Left lung (tissue), 10 donors: ENCODE measurements around the gene CYB5R3. TPM values are rescaled to one million over a fixed set of nuclear protein-coding genes. Genes with fewer than 3 reads are reported as not detected.
"Not testable (repeated sequence)": the region's sequence is repeated elsewhere in the genome, so short reads cannot be mapped to it uniquely, and the experiment has no call there.

Experiments used
- ATAC-seq: fragments of 200-7000 bp; cut with Tn5 transposase; one replicate; pipeline ENCODE4 v1.9.1; 2020; ENCODE audit warnings: moderate library complexity
- DNase-seq, 4 donors: peaks; one replicate each; pipeline ENCODE4 v3.0.0-alpha.2; 2013 to 2020
- H3K27ac ChIP-seq, 2 donors: fragments of 200-600 bp; sonication (generic) in 1 of 2; one replicate each; pipeline versions ENCODE4 v1.5.0 to v1.8.0; 2020 to 2021
- H3K27me3 ChIP-seq, 2 donors: fragments of 200-600 bp; sonication (generic) in 1 of 2; one replicate each; pipeline versions ENCODE4 v1.5.0 to v1.8.0; 2020 to 2021
- H3K36me3 ChIP-seq, 2 donors: fragments of 200-600 bp; sonication (generic) in 1 of 2; one replicate each; pipeline versions ENCODE4 v1.5.0 to v1.8.0; 2020 to 2021
- H3K4me1 ChIP-seq, 2 donors: fragments of 200-600 bp; one replicate each; pipeline ENCODE4 v1.8.0; 2021
- H3K4me3 ChIP-seq, 2 donors: fragments of 200-600 bp; sonication (generic) in 1 of 2; one replicate each; pipeline versions ENCODE4 v1.5.0 to v1.8.0; 2020 to 2021; ENCODE audit warnings: mild to moderate bottlenecking in 1 of 2
- H3K9me3 ChIP-seq, 2 donors: fragments of 200-600 bp; sonication (generic) in 1 of 2; one replicate each; pipeline versions ENCODE4 v1.5.0 to v1.8.0; 2020 to 2021
- CTCF ChIP-seq, 2 donors: fragments of 200-600 bp; sonication (generic) in 1 of 2; IDR thresholded peaks; one replicate each; pipeline versions ENCODE4 v1.5.0 to v1.8.0; 2021; ENCODE audit warnings: antibody characterized with exemption in 2 of 2
- intact Hi-C, 2 donors: fragments of 100-400 bp; cut with DNase I; formaldehyde crosslinking; loops; one replicate each; pipeline versions ENCODE4 v1.11.2 to v1.14.2; 2022
- polyA plus RNA-seq, 6 donors: library from polyadenylated mRNA; unstranded; fragments of 120-200 nt; gene quantifications; one replicate each; pipeline ENCODE4 v1.2.1, GENCODE V29; 2013; ENCODE audit not compliant: insufficient read length in 6 of 6
- total RNA-seq, 2 donors: library from RNA; stranded (reverse); fragmentation: NEBNext Ultra II Directional; extraction: Animal tissue kit (Norgen Biotek cat#: 25700); gene quantifications; one replicate each; pipeline ENCODE4 v1.2.1, GENCODE V29; 2021
- donor health status: DM: no; HTN: yes; CAD: no.
- donor health status: DM: no; HTN: no; CAD: no.

CYB5R3 gene
- total and polyA plus RNA-seq, 8 donors, result 116 to 265 (median 150) TPM

DNA sequence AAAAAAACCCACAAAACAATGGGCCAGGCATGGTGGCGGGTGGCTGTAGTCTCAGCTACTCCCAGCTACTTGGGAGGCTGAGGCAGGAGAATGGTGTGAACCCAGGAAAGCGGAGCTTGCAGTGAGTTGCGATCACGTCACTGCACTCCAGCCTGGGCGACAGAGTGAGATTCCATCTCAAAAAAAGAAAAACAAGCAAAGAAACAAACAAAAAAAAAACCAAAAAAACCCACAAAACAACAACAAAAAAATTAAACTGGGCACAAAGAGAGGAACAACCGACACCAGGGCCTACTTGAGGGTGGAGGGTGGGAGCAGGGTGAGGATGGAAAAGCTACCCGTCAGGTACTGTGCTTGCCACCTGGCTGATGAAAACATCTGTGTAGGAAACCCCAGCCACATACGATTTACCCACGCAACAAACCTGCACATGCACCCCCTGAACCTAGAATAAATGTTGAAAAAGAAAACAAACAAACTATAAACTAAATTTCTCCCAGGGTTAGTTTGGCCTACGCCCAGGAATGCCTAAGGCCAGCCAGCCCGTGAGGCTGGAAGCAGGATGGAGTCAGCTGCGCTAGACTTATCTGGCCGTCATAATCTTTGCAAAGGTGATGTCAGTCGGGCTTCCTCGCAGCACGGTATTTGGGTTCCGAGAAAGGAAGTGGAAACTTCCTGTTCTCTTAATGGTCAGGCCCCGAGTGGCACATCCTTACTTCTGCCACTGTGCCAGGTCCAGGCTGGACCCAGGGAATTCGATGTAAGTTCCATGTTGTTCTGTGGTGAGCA is 21.9 kb upstream of the CYB5R3 start:
- Histone ChIP-seq H3K9me3 (no peaks in the 10 kb centered on the region), H3K36me3 (no peaks in the 10 kb centered on the region), H3K4me3 (no peak overlapping the region), H3K27ac (peak overlapping the region in 1 of 2 donors; percentile 67), H3K27me3 (no peaks in the 10 kb centered on the region), H3K4me1 (peaks cover 6 to 20% of the 10 kb centered on the region in 2 donors)
- no peak for TF ChIP-seq CTCF (IDR thresholded peaks at IDR 0.05)
- ATAC-seq (peak; percentile 29), DNase-seq (no peak)
- intact Hi-C loops, result no loop called here

- TF ChIP-seq CTCF (IDR thresholded peaks at IDR 0.05), result no peak
- intact Hi-C loops, result no loop called here
- no peaks in the 10 kb centered on the region for H3K27me3 ChIP-seq
- peaks cover 6 to 14% of the 10 kb centered on the region in 2 donors for H3K4me1 ChIP-seq
- H3K27ac ChIP-seq, result no peak overlapping the region
- H3K9me3 ChIP-seq, result no peaks in the 10 kb centered on the region
- no peak for DNase-seq
- no peak overlapping the region for H3K4me3 ChIP-seq
- no peaks in the 10 kb centered on the region for H3K36me3 ChIP-seq
- no peak for ATAC-seq
These were observed 20.9 kb upstream of the CYB5R3 start for GRCh38 chr22:42670046-42670445.

GRCh38 chr22:42666393-42666792 is 17.2 kb upstream of the CYB5R3 start:
- H3K36me3 ChIP-seq, H3K27ac ChIP-seq, ATAC-seq, H3K9me3 ChIP-seq, H3K4me3 ChIP-seq, intact Hi-C loops, DNase-seq: not testable (repeated sequence)
- Histone ChIP-seq H3K4me1 (peaks cover 0 to 21% of the 10 kb centered on the region in 2 donors), H3K27me3 (peaks cover 0 to 14% of the 10 kb centered on the region in 2 donors)

- DNase-seq (no peak), ATAC-seq (no peak)
- TF ChIP-seq CTCF (IDR thresholded peaks at IDR 0.05), result no peak
- H3K4me1 ChIP-seq, result peaks cover 0 to 11% of the 10 kb centered on the region in 2 donors
- peaks cover 0 to 14% of the 10 kb centered on the region in 2 donors for H3K27me3 ChIP-seq
- intact Hi-C loops, result no loop called here
- no peak overlapping the region for H3K27ac ChIP-seq
- H3K4me3 ChIP-seq, result no peak overlapping the region
- H3K36me3 ChIP-seq, result no peaks in the 10 kb centered on the region
- H3K9me3 ChIP-seq, result no peaks in the 10 kb centered on the region
These were observed 16.0 kb upstream of the CYB5R3 start for GRCh38 chr22:42664976-42665831.

DNA sequence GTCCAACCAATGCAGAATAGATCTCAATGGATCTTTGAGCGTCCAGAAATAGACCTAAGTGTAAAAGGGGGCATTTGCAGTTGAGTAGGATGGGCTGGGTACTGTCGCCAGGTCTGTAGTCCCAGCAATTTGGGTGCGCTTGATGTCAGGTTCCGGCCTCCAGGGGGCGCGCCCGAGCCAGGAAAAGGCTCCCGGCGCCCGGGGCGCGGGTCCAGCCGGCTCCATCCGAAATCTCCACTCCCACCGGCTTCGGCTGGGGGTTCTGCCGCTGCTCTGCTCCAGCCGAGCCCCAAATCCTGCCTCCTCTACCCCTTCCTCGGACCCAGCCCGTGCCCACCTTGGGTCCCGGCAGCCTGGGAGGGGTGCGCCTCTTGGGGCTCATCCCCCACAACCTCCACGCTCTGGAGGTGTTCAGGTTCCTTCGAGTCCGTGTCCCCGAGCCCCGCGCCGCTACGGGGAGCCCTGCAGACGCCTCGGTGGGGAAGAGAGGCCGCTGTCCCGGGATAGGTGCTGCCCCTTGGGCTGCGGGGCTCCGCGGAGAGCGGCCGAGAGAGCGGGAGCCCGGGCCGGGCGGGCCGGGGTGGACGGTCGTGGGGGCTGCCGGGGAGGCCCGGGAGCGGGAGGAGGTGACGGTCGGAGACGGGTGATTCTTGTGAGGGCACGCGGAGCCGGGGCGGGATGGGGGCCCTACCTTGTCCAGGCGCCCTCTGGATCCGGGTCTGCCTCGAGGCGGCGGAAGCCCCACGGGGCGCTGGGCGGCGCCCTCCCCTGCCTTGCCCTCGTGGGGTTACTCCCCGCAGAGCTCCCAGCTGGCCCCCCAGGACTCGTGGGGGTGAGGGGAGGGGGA is 13.0 kb upstream of the CYB5R3 start:
- peak; percentile 83 to 88 for TF ChIP-seq CTCF (IDR thresholded peaks at IDR 0.05)
- Histone ChIP-seq H3K27ac (peak overlapping the region in 1 of 2 donors; percentile 11), H3K36me3 (no peaks in the 10 kb centered on the region), H3K4me1 (peaks cover 0 to 17% of the 10 kb centered on the region in 2 donors), H3K4me3 (peak overlapping the region; percentile 44 to 49), H3K9me3 (no peaks in the 10 kb centered on the region), H3K27me3 (peaks cover 0 to 14% of the 10 kb centered on the region in 2 donors)
- DNase-seq (peak; percentile 70 to 97 (median 79)), ATAC-seq (peak; percentile 97)
- intact Hi-C loops, result no loop called here
